ENCODE results near the gene LZTR1.
"Not testable (repeated sequence)": the region's sequence is repeated elsewhere in the genome, so short reads cannot be mapped to it uniquely, and the experiment has no call there.

The LZTR1 gene

GRCh38 chr22:20981787-20982562 is at the start of gene LZTR1:
LZTR1 (plus strand) TSS chr22:20982297; CDS start chr22:20982372, 75 bp downstream.
- Histone ChIP-seq H3K4me2 (ENCODE audit: insufficient read depth, low read length) (peak within 1 kb of the TSS; percentile 92), H3K79me2 (ENCODE audit: insufficient read depth, low read length) (peaks cover 34% of the 10 kb centered on the region), H3K4me3 (ENCODE audit: low read depth in 1 of 2, low read length in 2 of 2) (peak within 1 kb of the TSS; percentile 78 to 88), H3K27ac (ENCODE audit: low read length) (peak within 1 kb of the TSS; percentile 94), H3K9me3 (ENCODE audit: insufficient read depth, low read length, severe bottlenecking) (peaks cover 5% of the 10 kb centered on the region), H3K36me3 (ENCODE audit: insufficient read depth, low read length) (peaks cover 28% of the 10 kb centered on the region), H4K20me1 (ENCODE audit: insufficient read depth, low read length) (no peaks in the 10 kb centered on the region), H3K9ac (ENCODE audit: low read depth, low read length) (peak within 1 kb of the TSS; percentile 88), H3K27me3 (ENCODE audit: insufficient read depth, low read length, poor library complexity) (no peaks in the 10 kb centered on the region), H3K4me1 (ENCODE audit: insufficient read depth, low read length) (peaks cover 30% of the 10 kb centered on the region), H2AFZ (ENCODE audit: low read depth, low read length) (peak within 1 kb of the TSS; percentile 95)
- ATAC-seq (ENCODE audit: insufficient read depth, low read depth) = peak; percentile 91
- DNase-seq = peak; percentile 76
- TF ChIP-seq EZH2 (IDR thresholded peaks at IDR 0.05; ENCODE audit: borderline replicate concordance, low read depth, low read length, severe bottlenecking) (no peak), CTCF (IDR thresholded peaks at IDR 0.05; ENCODE audit: borderline replicate concordance, extremely low read depth, low read length, poor library complexity, severe bottlenecking) (peak; percentile 65)

GRCh38 chr22:20933910-20934309 is 48.2 kb upstream of the LZTR1 start:
- Histone ChIP-seq H3K4me2 (ENCODE audit: insufficient read depth, low read length) (no peak overlapping the region), H3K27ac (ENCODE audit: low read length) (no peak overlapping the region), H3K9me3 (ENCODE audit: insufficient read depth, low read length, severe bottlenecking) (no peaks in the 10 kb centered on the region), H3K4me3 (ENCODE audit: low read depth in 1 of 2, low read length in 2 of 2) (no peak overlapping the region), H3K4me1 (ENCODE audit: insufficient read depth, low read length) (peaks cover 4% of the 10 kb centered on the region), H4K20me1 (ENCODE audit: insufficient read depth, low read length) (peaks cover 83% of the 10 kb centered on the region), H3K79me2 (ENCODE audit: insufficient read depth, low read length) (peaks cover 98% of the 10 kb centered on the region), H3K27me3 (ENCODE audit: insufficient read depth, low read length, poor library complexity) (no peaks in the 10 kb centered on the region), H2AFZ (ENCODE audit: low read depth, low read length) (no peak overlapping the region), H3K9ac (ENCODE audit: low read depth, low read length) (no peak overlapping the region), H3K36me3 (ENCODE audit: insufficient read depth, low read length) (peaks cover 69% of the 10 kb centered on the region)
- ATAC-seq (ENCODE audit: insufficient read depth, low read depth) = no peak
- TF ChIP-seq CTCF (IDR thresholded peaks at IDR 0.05; ENCODE audit: borderline replicate concordance, extremely low read depth, low read length, poor library complexity, severe bottlenecking) = no peak
- no peak for TF ChIP-seq EZH2 (IDR thresholded peaks at IDR 0.05; ENCODE audit: borderline replicate concordance, low read depth, low read length, severe bottlenecking)
- DNase-seq = no peak

GRCh38 chr22:20935049-20935448 is 47.0 kb upstream of the LZTR1 start:
- H3K4me3 ChIP-seq (ENCODE audit: low read depth in 1 of 2, low read length in 2 of 2); H2AFZ ChIP-seq (ENCODE audit: low read depth, low read length); H3K27ac ChIP-seq (ENCODE audit: low read length); H3K27me3 ChIP-seq (ENCODE audit: insufficient read depth, low read length, poor library complexity); H3K9ac ChIP-seq (ENCODE audit: low read depth, low read length); ATAC-seq (ENCODE audit: insufficient read depth, low read depth); H3K4me1 ChIP-seq (ENCODE audit: insufficient read depth, low read length); DNase-seq; H3K9me3 ChIP-seq (ENCODE audit: insufficient read depth, low read length, severe bottlenecking); H3K4me2 ChIP-seq (ENCODE audit: insufficient read depth, low read length): not testable (repeated sequence)
- H3K36me3 ChIP-seq (ENCODE audit: insufficient read depth, low read length) = peaks cover 79% of the 10 kb centered on the region
- peaks cover 98% of the 10 kb centered on the region for H3K79me2 ChIP-seq (ENCODE audit: insufficient read depth, low read length)
- peaks cover 88% of the 10 kb centered on the region for H4K20me1 ChIP-seq (ENCODE audit: insufficient read depth, low read length)

- not testable (repeated sequence) for H3K9ac ChIP-seq (ENCODE audit: low read depth, low read length); H3K4me1 ChIP-seq (ENCODE audit: insufficient read depth, low read length); H2AFZ ChIP-seq (ENCODE audit: low read depth, low read length); H3K9me3 ChIP-seq (ENCODE audit: insufficient read depth, low read length, severe bottlenecking); H3K4me3 ChIP-seq (ENCODE audit: low read depth in 1 of 2, low read length in 2 of 2); H3K4me2 ChIP-seq (ENCODE audit: insufficient read depth, low read length); H3K27me3 ChIP-seq (ENCODE audit: insufficient read depth, low read length, poor library complexity); H3K27ac ChIP-seq (ENCODE audit: low read length); ATAC-seq (ENCODE audit: insufficient read depth, low read depth); DNase-seq
- Histone ChIP-seq H3K36me3 (ENCODE audit: insufficient read depth, low read length) (peaks cover 86% of the 10 kb centered on the region), H3K79me2 (ENCODE audit: insufficient read depth, low read length) (peaks cover 98% of the 10 kb centered on the region), H4K20me1 (ENCODE audit: insufficient read depth, low read length) (peaks cover 90% of the 10 kb centered on the region)
Measured at GRCh38 chr22:20935780-20936539, 46.1 kb upstream of the LZTR1 start.

All from DND-41 (cell line).